ENCODE measurements around the gene MYEF2.

Gene MYEF2

DNA sequence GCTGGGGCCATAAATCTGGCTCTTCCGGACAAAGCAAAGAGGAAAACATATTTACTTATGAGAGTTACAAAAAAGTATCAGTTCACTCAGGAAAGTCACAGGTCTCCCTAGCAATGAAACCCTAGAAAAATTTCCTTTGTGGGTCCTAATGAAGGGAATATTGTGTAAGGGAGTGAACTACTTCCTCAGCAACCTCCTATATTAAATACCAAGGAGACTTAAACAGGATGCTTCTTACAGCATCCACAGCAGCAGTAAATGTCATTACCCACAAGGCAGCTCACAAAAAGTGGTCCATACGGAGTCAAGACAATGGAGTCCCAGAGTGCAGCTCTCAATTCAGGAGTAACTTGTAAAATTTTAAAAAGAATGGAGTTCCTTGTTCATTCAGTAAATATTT lies 72.2 kb downstream of the MYEF2 start:
- Histone ChIP-seq H3K4me3 (ENCODE audit: low read depth, low read length) (no peak overlapping the region), H3K27ac (no peak overlapping the region), H3K27me3 (replicated peaks) (no peaks in the 10 kb centered on the region), H3K36me3 (replicated peaks) (no peaks in the 10 kb centered on the region)
- TF ChIP-seq, protein P1, sequence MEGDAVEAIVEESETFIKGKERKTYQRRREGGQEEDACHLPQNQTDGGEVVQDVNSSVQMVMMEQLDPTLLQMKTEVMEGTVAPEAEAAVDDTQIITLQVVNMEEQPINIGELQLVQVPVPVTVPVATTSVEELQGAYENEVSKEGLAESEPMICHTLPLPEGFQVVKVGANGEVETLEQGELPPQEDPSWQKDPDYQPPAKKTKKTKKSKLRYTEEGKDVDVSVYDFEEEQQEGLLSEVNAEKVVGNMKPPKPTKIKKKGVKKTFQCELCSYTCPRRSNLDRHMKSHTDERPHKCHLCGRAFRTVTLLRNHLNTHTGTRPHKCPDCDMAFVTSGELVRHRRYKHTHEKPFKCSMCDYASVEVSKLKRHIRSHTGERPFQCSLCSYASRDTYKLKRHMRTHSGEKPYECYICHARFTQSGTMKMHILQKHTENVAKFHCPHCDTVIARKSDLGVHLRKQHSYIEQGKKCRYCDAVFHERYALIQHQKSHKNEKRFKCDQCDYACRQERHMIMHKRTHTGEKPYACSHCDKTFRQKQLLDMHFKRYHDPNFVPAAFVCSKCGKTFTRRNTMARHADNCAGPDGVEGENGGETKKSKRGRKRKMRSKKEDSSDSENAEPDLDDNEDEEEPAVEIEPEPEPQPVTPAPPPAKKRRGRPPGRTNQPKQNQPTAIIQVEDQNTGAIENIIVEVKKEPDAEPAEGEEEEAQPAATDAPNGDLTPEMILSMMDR (IDR thresholded peaks at IDR 0.05; ENCODE audit: low read depth, low read length, missing control alignments): no peak
- no peak for DNase-seq
- in situ Hi-C loops (cut with HindIII; ENCODE audit: low pct_ligation_motif_present, low sequenced_read_pairs): no loop called here

DNA sequence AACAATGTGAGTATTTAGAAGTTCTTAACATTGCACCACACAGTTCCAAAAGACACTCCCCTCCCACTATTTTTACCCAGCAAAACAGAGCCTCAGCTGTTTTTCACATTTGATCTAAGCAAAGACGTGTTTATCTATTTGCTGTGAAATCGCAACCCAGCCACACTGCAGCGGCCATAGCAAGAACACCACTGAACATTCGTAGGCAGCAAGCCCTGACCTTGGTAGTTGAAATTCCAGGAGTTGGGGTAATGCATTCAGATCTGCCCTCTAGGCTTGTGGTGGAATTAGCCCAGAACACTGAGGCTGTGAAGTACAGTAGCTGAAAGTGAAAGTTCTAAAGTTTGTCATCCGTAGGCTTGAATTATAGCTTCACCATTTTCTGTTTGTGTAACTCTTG lies 74.4 kb downstream of the MYEF2 start:
- no peak for DNase-seq

DNA sequence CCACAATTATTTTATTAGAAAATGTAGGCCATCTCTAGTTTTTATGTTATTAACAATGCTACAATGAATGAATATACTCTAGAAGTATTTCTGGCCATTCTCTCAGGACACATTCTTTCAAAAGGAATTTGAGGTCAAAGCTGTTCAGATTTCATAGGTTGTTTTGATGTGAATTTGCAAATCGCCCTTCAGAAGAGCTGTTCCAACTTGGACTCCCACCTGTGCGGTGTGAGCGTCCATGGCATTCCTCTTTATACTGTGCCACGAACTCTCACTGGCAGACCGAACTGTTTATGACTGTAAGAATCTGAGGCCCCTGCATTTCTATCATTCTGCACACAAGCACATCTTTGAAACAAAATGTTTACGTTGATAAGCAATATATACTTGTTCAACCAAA lies 75.9 kb downstream of the MYEF2 start:
- TF ChIP-seq, protein P1 (IDR thresholded peaks at IDR 0.05; ENCODE audit: low read depth, low read length, missing control alignments): no peak
- in situ Hi-C loops (cut with HindIII; ENCODE audit: low pct_ligation_motif_present, low sequenced_read_pairs): no loop called here
- H3K4me3 ChIP-seq (ENCODE audit: low read depth, low read length): no peak overlapping the region
- no peaks in the 10 kb centered on the region for H3K36me3 ChIP-seq (replicated peaks)
- no peak for DNase-seq
- H3K27ac ChIP-seq: no peak overlapping the region
- H3K27me3 ChIP-seq (replicated peaks): no peaks in the 10 kb centered on the region

More for the DNA sequence above, 74.4 kb downstream of the MYEF2 start:
- in situ Hi-C loops (cut with HindIII; ENCODE audit: low pct_ligation_motif_present, low sequenced_read_pairs): no loop called here
- Histone ChIP-seq H3K27me3 (replicated peaks) (no peaks in the 10 kb centered on the region), H3K36me3 (replicated peaks) (no peaks in the 10 kb centered on the region), H3K27ac (no peak overlapping the region), H3K4me3 (ENCODE audit: low read depth, low read length) (peak overlapping the region; percentile 27)
- TF ChIP-seq, protein P1 (IDR thresholded peaks at IDR 0.05; ENCODE audit: low read depth, low read length, missing control alignments): no peak

DNA sequence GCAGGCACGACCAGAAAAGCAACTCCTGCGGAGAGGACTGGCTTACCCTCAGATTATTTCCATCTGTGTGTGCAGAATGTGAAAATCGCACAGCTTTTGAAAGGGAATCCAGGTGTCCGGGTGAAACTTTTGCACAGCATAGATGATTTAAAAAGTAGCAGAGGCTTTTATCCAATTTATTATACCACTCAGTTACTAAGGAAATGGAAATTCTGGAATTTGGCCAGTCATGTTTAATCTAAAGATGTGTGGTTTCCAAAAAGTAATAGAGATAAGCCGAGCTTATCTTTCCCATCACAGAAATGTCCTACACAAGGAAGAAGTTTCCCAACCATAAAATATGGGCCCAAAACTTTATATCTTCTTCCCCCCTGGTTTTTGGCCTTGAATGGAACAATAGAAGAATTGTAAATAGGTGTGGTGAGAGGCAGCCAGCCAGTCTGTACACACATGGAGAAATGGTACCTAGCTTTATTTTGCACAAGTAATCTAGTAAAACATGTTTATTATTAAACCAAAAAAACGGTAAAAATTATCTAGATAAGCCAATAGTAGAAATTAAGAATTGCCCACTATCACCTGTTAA lies 76.6 kb downstream of the MYEF2 start:
- in situ Hi-C loops (cut with HindIII; ENCODE audit: low pct_ligation_motif_present, low sequenced_read_pairs): no loop called here
- TF ChIP-seq, protein P1 (IDR thresholded peaks at IDR 0.05; ENCODE audit: low read depth, low read length, missing control alignments): no peak
- DNase-seq: no peak

DNA sequence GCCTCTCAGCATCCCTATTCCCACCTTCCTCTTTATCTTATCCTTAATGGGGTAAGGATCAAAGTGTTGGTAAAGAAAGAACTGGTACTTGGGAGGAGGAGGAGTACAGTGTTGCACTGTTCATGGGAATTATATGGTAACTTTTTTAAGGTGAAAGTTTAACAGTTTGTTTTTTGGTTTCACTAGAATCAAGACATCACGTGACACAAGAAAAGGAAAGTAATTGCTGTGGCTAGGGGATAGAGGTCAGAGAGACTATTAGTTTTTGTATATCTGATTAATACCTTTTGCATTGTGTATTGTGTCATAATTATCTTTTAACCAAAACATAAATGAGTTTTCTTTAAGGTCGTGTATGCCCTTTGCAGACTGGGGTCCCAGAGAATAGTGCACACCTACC lies 80.8 kb downstream of the MYEF2 start:
- DNase-seq: no peak
- in situ Hi-C loops (cut with HindIII; ENCODE audit: low pct_ligation_motif_present, low sequenced_read_pairs): no loop called here

More for the DNA sequence above, 76.6 kb downstream of the MYEF2 start:
- H3K4me3 ChIP-seq (ENCODE audit: low read depth, low read length): no peak overlapping the region
- H3K27ac ChIP-seq: no peak overlapping the region
- H3K27me3 ChIP-seq (replicated peaks): no peaks in the 10 kb centered on the region
- no peaks in the 10 kb centered on the region for H3K36me3 ChIP-seq (replicated peaks)

More for the DNA sequence above, 80.8 kb downstream of the MYEF2 start:
- H3K36me3 ChIP-seq (replicated peaks): no peaks in the 10 kb centered on the region
- TF ChIP-seq, protein P1 (IDR thresholded peaks at IDR 0.05; ENCODE audit: low read depth, low read length, missing control alignments): no peak
- no peak overlapping the region for H3K27ac ChIP-seq
- H3K27me3 ChIP-seq (replicated peaks): no peaks in the 10 kb centered on the region
- H3K4me3 ChIP-seq (ENCODE audit: low read depth, low read length): no peak overlapping the region

Data from brain microvascular endothelial cell (primary cell).